Upper lobe of left lung (tissue), 6 donors: ENCODE data around the gene METTL22. TPM values are rescaled to one million over a fixed set of nuclear protein-coding genes. Genes with fewer than 3 reads are reported as not detected.

Experiments
- ATAC-seq, 2 donors: fragments of 200-7000 bp; cut with Tn5 transposase; one replicate each; pipeline ENCODE4 v1.9.1; 2022; ENCODE audit warnings: mild to moderate bottlenecking in 2 of 2, moderate library complexity in 2 of 2; ENCODE audit not compliant: low FRiP score in 2 of 2
- DNase-seq, 2 donors: peaks; one replicate each; pipeline ENCODE4 v3.0.0-alpha.2; 2019 to 2020
- H3K27ac ChIP-seq, 4 donors: fragments of 200-600 bp; sonication (generic); one replicate each; pipeline ENCODE4 v1.5.1; 2016 to 2019
- H3K27me3 ChIP-seq, 4 donors: fragments of 200-600 bp; sonication (generic); one replicate each; pipeline ENCODE4 v1.5.1; 2017 to 2019
- H3K36me3 ChIP-seq, 4 donors: fragments of 200-600 bp; sonication (generic); one replicate each; pipeline ENCODE4 v1.5.1; 2016 to 2019
- H3K4me1 ChIP-seq, 4 donors: fragments of 200-600 bp; sonication (generic); one replicate each; pipeline ENCODE4 v1.5.1; 2018 to 2019
- H3K4me3 ChIP-seq, 4 donors: fragments of 200-600 bp; sonication (generic); one replicate each; pipeline ENCODE4 v1.5.1; 2017 to 2019; ENCODE audit warnings: mild to moderate bottlenecking in 2 of 4, moderate library complexity in 1 of 4
- H3K9me3 ChIP-seq, 4 donors: fragments of 200-600 bp; sonication (generic); one replicate each; pipeline ENCODE4 v1.5.1; 2018 to 2019
- CTCF ChIP-seq, 6 experiments: fragments of 450-650 bp in 4 of 6; fragments of 200-600 bp in 2 of 6; sonication (generic) in 2 of 6; IDR thresholded peaks; one replicate each; pipeline ENCODE4 v1.5.1; 2016 to 2019; ENCODE audit warnings: antibody characterized with exemption in 6 of 6
- EP300 ChIP-seq, 4 donors: sonication (generic); formaldehyde crosslinking; IDR thresholded peaks; one replicate each; pipeline ENCODE4 v1.5.1; 2017; ENCODE audit warnings: antibody characterized with exemption in 4 of 4, control low read depth in 2 of 4
- POLR2A ChIP-seq, 4 donors: fragments of 450-650 bp; IDR thresholded peaks; one replicate each; pipeline ENCODE4 v1.5.1; 2016 to 2017; ENCODE audit warnings: antibody characterized with exemption in 4 of 4, mild to moderate bottlenecking in 2 of 4
- POLR2AphosphoS5 ChIP-seq, 2 donors: sonication (generic); formaldehyde crosslinking; IDR thresholded peaks; one replicate each; pipeline ENCODE4 v1.5.1; 2017; ENCODE audit warnings: antibody characterized with exemption in 2 of 2
- WGBS, 2 donors: methylation state at CpG; one replicate each; pipeline ENCODE4 v1.1.5; 2017 to 2018; 5-methylcytosine and 5-hydroxymethylcytosine counted together
- total RNA-seq, 6 donors: library from RNA; depleted of rRNA in 4 of 6; stranded (reverse); fragments of >200 nt in 4 of 6; gene quantifications; one replicate each; pipeline versions ENCODE4 v1.1.0 to v1.2.1, GENCODE V29; 2016 to 2021
- donor health status: DM: no; HTN: no; CAD: no; lungs with moderate emphysema.
- donor health status: DM: no; HTN: yes; CAD: no; lungs with severe emphysema.

Gene METTL22
- total RNA-seq, 6 donors from 2014 or later: 22.3 to 118 (median 36.5) TPM

DNA sequence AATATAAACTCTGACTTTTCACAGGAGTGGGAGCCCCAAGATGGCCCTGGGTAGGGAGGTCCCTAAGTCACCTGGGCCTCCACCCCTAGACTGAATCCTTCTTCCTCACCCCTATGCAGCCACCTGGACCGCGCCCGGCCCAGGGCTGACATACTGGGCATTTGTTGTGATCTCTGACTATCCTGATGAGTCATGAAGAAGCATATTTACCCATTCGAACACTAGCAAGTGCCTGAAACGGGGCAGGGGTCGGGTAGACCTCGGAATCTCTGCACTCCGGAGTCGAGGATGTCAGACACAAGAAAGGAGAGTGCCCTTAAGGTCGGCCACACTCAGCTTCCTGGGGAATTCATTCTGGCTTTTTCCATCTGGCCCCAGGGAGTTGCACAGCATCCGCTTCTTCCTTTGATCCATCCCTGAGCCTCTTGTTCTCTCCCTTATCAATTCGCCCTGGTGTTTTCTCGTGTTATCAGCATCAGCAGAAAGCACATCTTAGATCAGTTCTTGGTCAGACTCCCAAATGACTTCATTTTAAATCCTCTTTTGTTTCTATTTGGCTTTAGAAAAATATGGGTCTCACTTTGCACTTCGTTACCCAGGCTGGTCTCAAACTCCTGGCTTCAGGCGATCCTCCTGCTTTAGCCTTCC lies 10.4 kb downstream of the METTL22 start:
- H3K27ac ChIP-seq: peak overlapping the region; percentile 73 to 87 (median 80)
- H3K27me3 ChIP-seq: no peaks in the 10 kb centered on the region
- 68 to 76% methylated on average over 14 to 15 of the region's 15 CpGs for WGBS, 2 donors
- no peak for TF ChIP-seq CTCF (IDR thresholded peaks at IDR 0.05)
- no peak for TF ChIP-seq POLR2AphosphoS5 (IDR thresholded peaks at IDR 0.05)
- no peak for TF ChIP-seq POLR2A (IDR thresholded peaks at IDR 0.05)
- TF ChIP-seq EP300 (IDR thresholded peaks at IDR 0.05): no peak
- H3K36me3 ChIP-seq: peaks cover 34 to 91% (median 83%) of the 10 kb centered on the region in 4 donors
- DNase-seq: no peak
- no peaks in the 10 kb centered on the region for H3K9me3 ChIP-seq
- no peak overlapping the region for H3K4me3 ChIP-seq
- H3K4me1 ChIP-seq: no peaks in the 10 kb centered on the region
- no peak for ATAC-seq

DNA sequence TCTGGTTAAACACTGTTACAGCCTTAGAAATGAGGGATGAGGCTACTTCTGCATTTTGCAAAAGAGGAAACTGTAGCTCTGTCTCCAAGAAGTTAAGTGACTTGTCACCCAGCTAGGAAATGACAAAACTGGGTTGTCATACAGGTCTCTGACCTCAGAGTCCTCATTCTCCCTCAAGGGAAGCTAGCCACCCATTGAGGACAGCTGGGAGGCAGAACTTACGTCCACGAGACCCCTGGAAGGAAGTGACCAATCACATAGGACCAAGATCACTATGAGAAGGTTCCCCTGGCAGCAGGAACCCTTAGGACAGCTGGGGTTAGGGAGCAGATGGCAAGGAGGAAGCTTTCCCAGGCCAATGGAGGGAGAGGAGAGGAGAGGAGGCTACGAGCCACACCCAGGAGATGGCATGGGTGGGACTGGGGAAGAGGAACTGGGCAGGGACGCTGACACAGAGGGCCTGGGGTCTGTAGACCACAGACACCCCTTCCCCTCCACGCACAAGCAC lies 11.2 kb downstream of the METTL22 start:
- TF ChIP-seq POLR2A (IDR thresholded peaks at IDR 0.05) (peak in 1 of 4 donors; percentile 66), CTCF (IDR thresholded peaks at IDR 0.05) (no peak), POLR2AphosphoS5 (IDR thresholded peaks at IDR 0.05) (peak in 1 of 2 donors; percentile 48), EP300 (IDR thresholded peaks at IDR 0.05) (no peak)
- DNase-seq: peak in 1 of 2 donors; percentile 75
- peaks cover 32 to 91% (median 81%) of the 10 kb centered on the region in 4 donors for H3K36me3 ChIP-seq
- H3K9me3 ChIP-seq: no peaks in the 10 kb centered on the region
- peak; percentile 82 to 92 for ATAC-seq
- H3K4me1 ChIP-seq: no peaks in the 10 kb centered on the region
- H3K27ac ChIP-seq: peak overlapping the region; percentile 76 to 87 (median 80)
- no peak overlapping the region for H3K4me3 ChIP-seq
- no peaks in the 10 kb centered on the region for H3K27me3 ChIP-seq
- 66 to 75% methylated on average over 5 of the region's 5 CpGs for WGBS, 2 donors

DNA sequence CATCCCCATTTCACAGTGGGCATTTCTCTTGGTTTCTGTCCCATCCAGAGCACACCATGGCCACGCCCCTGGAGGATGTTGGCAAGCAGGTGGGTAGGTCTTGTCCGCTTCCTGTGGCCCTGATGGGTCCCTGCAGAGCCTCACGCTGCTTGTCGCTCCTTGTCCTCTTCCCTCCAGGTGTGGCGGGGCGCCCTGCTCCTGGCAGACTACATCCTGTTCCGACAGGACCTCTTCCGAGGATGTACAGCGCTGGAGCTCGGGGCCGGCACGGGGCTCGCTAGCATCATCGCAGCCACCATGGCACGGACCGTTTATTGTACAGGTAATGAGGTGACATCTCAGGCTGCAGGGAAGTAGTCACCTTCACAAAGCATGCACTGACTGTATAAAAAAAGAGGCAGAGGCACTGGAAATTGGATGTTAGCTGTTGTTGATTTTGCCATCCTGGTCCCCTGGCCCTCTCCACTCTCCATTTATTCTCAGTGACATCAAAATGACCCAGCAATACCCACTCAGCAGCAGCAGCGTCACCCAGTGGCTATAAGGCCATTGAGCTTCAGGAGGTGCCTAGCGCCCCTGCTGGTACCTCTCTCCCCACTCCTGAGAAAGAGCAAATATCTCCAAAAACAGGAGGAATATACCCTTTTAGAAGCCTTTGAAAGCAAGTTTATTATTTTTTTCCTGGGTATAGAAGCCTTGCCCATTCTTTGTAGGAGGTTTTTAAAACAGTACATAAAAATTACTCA lies 13.7 kb downstream of the METTL22 start:
- Histone ChIP-seq H3K4me1 (no peaks in the 10 kb centered on the region), H3K36me3 (peaks cover 34 to 91% (median 79%) of the 10 kb centered on the region in 4 donors), H3K27me3 (no peaks in the 10 kb centered on the region), H3K27ac (no peak overlapping the region), H3K9me3 (no peaks in the 10 kb centered on the region), H3K4me3 (no peak overlapping the region)
- ATAC-seq: no peak
- peak in 1 of 2 donors; percentile 78 for DNase-seq
- no peak for TF ChIP-seq POLR2A (IDR thresholded peaks at IDR 0.05)
- no peak for TF ChIP-seq CTCF (IDR thresholded peaks at IDR 0.05)
- TF ChIP-seq POLR2AphosphoS5 (IDR thresholded peaks at IDR 0.05): no peak
- TF ChIP-seq EP300 (IDR thresholded peaks at IDR 0.05): no peak
- WGBS, 2 donors: 83 to 86% methylated on average over 18 of the region's 18 CpGs

DNA sequence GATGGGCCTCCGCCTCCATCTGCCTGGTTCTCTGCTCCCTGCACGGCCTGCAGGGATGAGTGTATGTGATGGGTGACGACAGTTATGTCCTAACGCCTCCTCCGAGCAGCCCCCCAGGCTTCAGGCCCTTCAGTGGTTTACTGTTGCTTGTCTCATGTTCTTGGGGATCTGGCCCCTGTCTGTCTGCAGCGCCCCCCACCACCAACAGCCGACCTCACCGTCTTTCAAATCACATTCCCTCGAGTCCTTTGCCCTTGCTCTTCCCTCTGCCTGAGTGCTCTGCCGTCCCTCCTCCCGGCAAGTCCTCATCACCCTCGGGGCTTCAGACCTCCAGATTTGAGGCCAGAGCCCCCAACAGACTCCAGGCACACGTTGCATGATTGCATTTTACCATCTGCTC lies 18.2 kb downstream of the METTL22 start:
- no peak overlapping the region for H3K4me3 ChIP-seq

More for the DNA sequence above, 18.2 kb downstream of the METTL22 start:
- H3K9me3 ChIP-seq: no peaks in the 10 kb centered on the region
- TF ChIP-seq POLR2A (IDR thresholded peaks at IDR 0.05): no peak
- no peak for TF ChIP-seq EP300 (IDR thresholded peaks at IDR 0.05)
- TF ChIP-seq CTCF (IDR thresholded peaks at IDR 0.05): no peak
- no peak for TF ChIP-seq POLR2AphosphoS5 (IDR thresholded peaks at IDR 0.05)
- H3K36me3 ChIP-seq: peaks cover 37 to 89% (median 81%) of the 10 kb centered on the region in 4 donors
- no peaks in the 10 kb centered on the region for H3K4me1 ChIP-seq
- WGBS, 2 donors: 87 to 91% methylated on average over 11 of the region's 13 CpGs
- no peak for ATAC-seq
- DNase-seq: no peak
- no peak overlapping the region for H3K27ac ChIP-seq
- no peaks in the 10 kb centered on the region for H3K27me3 ChIP-seq
